KMS-11 (cell line): ENCODE data around the gene ANO10.

Source experiments
- H2AFZ ChIP-seq: fragments of 200-600 bp; sonication (generic); 2 replicates; pipeline ENCODE4 v1.6.1; 2016; ENCODE audit warnings: antibody characterized with exemption, mixed run types, low read depth
- H3K27ac ChIP-seq: fragments of 200-600 bp; sonication (generic); 2 replicates; pipeline ENCODE4 v1.6.1; 2016; ENCODE audit warnings: mild to moderate bottlenecking, mixed run types
- H3K27me3 ChIP-seq: fragments of 200-600 bp; sonication (generic); 2 replicates; pipeline ENCODE4 v1.6.1; 2017; ENCODE audit warnings: mild to moderate bottlenecking, low read depth, mixed run types, moderate library complexity; ENCODE audit not compliant: insufficient read depth
- H3K36me3 ChIP-seq: fragments of 200-600 bp; sonication (generic); 2 replicates; pipeline ENCODE4 v1.6.1; 2017; ENCODE audit warnings: mild to moderate bottlenecking, mixed run types; ENCODE audit not compliant: insufficient read depth
- H3K4me1 ChIP-seq: fragments of 200-600 bp; sonication (generic); 2 replicates; pipeline ENCODE4 v1.6.1; 2016; ENCODE audit warnings: mild to moderate bottlenecking, low read depth, mixed run types; ENCODE audit not compliant: poor library complexity, severe bottlenecking
- H3K4me2 ChIP-seq: fragments of 200-600 bp; sonication (generic); 2 replicates; pipeline ENCODE4 v1.7.0; 2016; ENCODE audit warnings: mild to moderate bottlenecking, mixed run types
- H3K4me3 ChIP-seq: fragments of 200-600 bp; sonication (generic); IDR thresholded peaks from 2 replicates; pipeline ENCODE4 v1.6.1; 2017; ENCODE audit warnings: low read depth, low read length, mixed read lengths; ENCODE audit not compliant: insufficient read depth
- H3K79me2 ChIP-seq: fragments of 200-600 bp; sonication (generic); 2 replicates; pipeline ENCODE4 v1.6.1; 2016; ENCODE audit warnings: low read depth, mixed run types; ENCODE audit not compliant: insufficient read depth
- H3K9ac ChIP-seq: fragments of 200-600 bp; sonication (generic); 2 replicates; pipeline ENCODE4 v1.6.1; 2016; ENCODE audit warnings: mild to moderate bottlenecking, mixed run types
- H4K20me1 ChIP-seq: fragments of 200-600 bp; sonication (generic); 2 replicates; pipeline ENCODE4 v1.6.1; 2016; ENCODE audit warnings: mild to moderate bottlenecking, mixed run types; ENCODE audit not compliant: insufficient read depth
- TF ChIP-seq, protein P1 (sequence below): fragments of 200-600 bp; sonication (generic); conservative IDR thresholded peaks from 2 replicates; pipeline ENCODE4 v1.6.1; 2017; ENCODE audit warnings: low read depth, mild to moderate bottlenecking, antibody characterized with exemption, low read length, moderate library complexity, mixed read lengths

ANO10 gene

DNA sequence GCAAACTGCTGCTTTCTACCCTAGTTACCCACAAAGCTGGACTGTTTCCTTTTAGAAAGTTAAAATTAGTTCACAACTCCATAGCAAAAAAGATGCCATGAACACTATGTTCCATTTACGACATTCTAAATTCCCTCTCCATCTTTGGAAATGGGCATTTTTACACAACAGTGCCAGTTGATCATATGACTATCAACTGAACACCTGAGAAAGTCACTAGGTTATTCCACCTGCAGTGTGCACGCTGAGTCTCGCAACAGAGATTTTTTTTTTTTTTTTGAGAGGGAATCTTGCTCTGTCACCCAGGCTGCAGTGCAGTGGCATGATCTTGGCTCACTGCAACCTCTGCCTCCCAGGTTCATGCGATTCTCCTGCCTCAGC, 215.2 kb downstream of the ANO10 start:
- H3K27ac ChIP-seq, result no peak overlapping the region
- H3K4me3 ChIP-seq, result no peak overlapping the region
- no peaks in the 10 kb centered on the region for H3K36me3 ChIP-seq
- no peak overlapping the region for H2AFZ ChIP-seq
- no peaks in the 10 kb centered on the region for H4K20me1 ChIP-seq
- H3K4me2 ChIP-seq, result no peak overlapping the region
- H3K79me2 ChIP-seq, result no peaks in the 10 kb centered on the region
- H3K27me3 ChIP-seq, result no peaks in the 10 kb centered on the region
- TF ChIP-seq, protein P1, sequence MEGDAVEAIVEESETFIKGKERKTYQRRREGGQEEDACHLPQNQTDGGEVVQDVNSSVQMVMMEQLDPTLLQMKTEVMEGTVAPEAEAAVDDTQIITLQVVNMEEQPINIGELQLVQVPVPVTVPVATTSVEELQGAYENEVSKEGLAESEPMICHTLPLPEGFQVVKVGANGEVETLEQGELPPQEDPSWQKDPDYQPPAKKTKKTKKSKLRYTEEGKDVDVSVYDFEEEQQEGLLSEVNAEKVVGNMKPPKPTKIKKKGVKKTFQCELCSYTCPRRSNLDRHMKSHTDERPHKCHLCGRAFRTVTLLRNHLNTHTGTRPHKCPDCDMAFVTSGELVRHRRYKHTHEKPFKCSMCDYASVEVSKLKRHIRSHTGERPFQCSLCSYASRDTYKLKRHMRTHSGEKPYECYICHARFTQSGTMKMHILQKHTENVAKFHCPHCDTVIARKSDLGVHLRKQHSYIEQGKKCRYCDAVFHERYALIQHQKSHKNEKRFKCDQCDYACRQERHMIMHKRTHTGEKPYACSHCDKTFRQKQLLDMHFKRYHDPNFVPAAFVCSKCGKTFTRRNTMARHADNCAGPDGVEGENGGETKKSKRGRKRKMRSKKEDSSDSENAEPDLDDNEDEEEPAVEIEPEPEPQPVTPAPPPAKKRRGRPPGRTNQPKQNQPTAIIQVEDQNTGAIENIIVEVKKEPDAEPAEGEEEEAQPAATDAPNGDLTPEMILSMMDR, result no peak
- no peaks in the 10 kb centered on the region for H3K4me1 ChIP-seq
- no peak overlapping the region for H3K9ac ChIP-seq

DNA sequence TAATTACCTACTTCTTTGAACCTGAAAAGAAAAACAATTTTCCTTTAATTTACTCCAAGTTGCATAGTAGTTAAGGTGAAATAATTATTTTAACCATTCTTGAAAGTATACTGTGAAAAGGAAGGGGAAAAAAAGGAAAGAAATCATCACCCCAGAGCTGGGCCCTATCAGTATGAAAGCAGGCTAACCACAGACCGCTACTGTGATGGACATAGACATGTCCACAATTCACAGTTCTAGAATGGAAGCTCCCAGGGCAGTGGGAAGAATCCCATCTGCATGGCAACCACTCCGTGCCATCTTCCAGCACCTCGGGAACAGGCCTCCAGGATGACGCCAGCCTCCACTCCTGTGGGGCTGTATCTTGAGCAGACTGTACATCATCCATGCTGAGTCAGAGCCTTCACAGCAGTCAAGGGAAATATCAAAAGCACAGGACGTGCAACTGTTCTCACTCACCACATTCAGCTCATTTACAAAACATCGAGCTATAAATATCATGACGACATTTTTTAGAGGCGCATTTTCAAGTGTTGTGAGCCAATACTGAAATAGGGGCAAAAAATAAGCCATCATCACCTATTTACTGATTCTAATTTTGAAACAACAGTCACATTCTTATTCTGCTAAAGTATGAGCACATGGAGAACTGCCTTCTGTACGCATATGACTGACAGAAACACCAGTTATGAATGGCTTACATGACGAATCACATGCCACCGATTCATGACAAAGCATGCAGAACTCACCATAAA, 215.7 kb downstream of the ANO10 start:
- H3K79me2 ChIP-seq, result no peaks in the 10 kb centered on the region
- H3K4me1 ChIP-seq, result no peaks in the 10 kb centered on the region
- no peaks in the 10 kb centered on the region for H3K27me3 ChIP-seq
- H3K27ac ChIP-seq, result no peak overlapping the region
- no peak overlapping the region for H3K9ac ChIP-seq
- no peak overlapping the region for H3K4me3 ChIP-seq
- H3K4me2 ChIP-seq, result no peak overlapping the region
- no peaks in the 10 kb centered on the region for H3K36me3 ChIP-seq
- no peaks in the 10 kb centered on the region for H4K20me1 ChIP-seq
- TF ChIP-seq, protein P1, result no peak
- H2AFZ ChIP-seq, result no peak overlapping the region

DNA sequence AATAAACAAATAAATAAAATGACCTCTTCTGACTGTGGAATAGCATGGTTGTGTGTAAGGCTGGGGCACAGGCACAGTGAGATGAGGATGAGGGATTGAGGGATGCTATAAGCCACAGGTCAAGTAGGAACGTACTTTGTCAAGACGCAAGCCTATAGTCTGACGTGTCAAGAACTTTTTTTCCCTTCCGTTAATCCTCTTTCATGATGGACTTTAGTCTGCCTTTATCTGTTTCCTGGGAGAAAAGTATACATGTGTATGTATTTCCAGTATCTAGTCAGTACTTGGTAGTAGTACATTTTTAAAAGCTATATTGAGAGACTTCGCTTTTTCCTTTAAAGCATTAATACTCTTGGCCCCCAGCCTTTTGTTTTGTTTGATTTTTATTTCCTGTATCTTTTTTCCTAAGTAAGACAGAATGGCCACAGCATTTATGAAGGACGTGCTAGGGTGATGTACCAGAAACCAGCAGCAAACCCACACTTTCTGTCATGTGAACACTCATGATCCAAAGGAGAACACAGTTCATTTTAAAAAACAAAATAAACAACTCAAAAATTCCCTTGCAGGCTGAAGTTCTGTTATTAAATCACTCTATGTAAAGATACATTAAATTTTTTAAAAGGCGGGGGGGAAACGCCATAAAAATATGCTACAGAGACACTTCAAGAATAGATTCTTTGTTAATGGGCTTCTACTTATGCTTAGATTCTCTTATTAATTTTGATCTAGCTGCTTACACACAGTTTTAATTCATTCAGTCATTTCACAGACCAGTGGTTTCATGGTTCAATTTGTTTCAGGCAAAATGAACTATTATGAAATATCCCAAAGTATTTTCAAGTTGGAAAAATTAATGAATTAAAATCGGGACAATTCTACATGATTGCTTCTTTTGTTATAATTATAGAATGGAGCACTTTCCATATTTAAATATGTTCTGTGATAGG, 220.8 kb downstream of the ANO10 start:
- Histone ChIP-seq H3K36me3 (no peaks in the 10 kb centered on the region), H4K20me1 (no peaks in the 10 kb centered on the region), H3K27ac (no peak overlapping the region), H3K4me2 (no peak overlapping the region), H3K9ac (no peak overlapping the region), H2AFZ (no peak overlapping the region), H3K4me1 (no peaks in the 10 kb centered on the region), H3K4me3 (no peak overlapping the region), H3K79me2 (no peaks in the 10 kb centered on the region), H3K27me3 (no peaks in the 10 kb centered on the region)
- TF ChIP-seq, protein P1, result no peak

DNA sequence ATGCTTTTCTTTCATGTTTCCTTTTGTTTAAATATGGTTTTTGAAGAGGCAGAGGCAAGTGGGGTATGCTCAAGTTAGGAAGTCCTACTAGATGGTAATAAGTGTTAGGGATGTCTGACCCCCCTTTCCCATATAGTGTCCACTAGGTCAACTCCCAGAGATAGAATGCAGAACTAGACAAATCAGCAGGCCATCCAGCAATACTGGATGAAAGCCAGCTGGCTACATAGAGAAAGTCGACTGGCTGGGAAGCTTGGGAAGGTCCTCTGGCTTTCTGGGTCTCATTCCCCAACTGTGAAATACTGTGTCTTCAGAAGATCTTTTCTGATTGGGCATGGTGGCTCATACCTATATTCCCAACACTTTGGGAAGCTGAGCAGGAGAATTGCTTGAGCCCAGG, 221.6 kb downstream of the ANO10 start:
- no peaks in the 10 kb centered on the region for H3K4me1 ChIP-seq
- H3K4me2 ChIP-seq, result no peak overlapping the region
- H2AFZ ChIP-seq, result no peak overlapping the region
- no peak overlapping the region for H3K9ac ChIP-seq
- H3K27ac ChIP-seq, result no peak overlapping the region
- H3K27me3 ChIP-seq, result no peaks in the 10 kb centered on the region
- H3K79me2 ChIP-seq, result no peaks in the 10 kb centered on the region
- H3K36me3 ChIP-seq, result no peaks in the 10 kb centered on the region
- TF ChIP-seq, protein P1, result no peak
- no peaks in the 10 kb centered on the region for H4K20me1 ChIP-seq
- H3K4me3 ChIP-seq, result no peak overlapping the region
